Adrenal gland (tissue), 5 donors: ENCODE data around the gene FGFR3.

Source experiments
- CTCF ChIP-seq, 6 experiments: fragments of 450-650 bp in 4 of 6; fragments of 200-600 bp in 2 of 6; sonication (generic) in 1 of 6; IDR thresholded peaks; 1 replicate in 5 of 6; 2 replicates in 1 of 6; pipeline versions ENCODE4 v1.5.1 to v1.8.0; 2016 to 2021; ENCODE audit warnings: antibody characterized with exemption in 6 of 6, mild to moderate bottlenecking in 2 of 6, moderate library complexity in 1 of 6
- POLR2A ChIP-seq, 2 donors: fragments of 450-650 bp; IDR thresholded peaks; one replicate each; pipeline ENCODE4 v1.6.1; 2017; ENCODE audit warnings: antibody characterized with exemption in 2 of 2, mild to moderate bottlenecking in 2 of 2, moderate library complexity in 1 of 2
- donor health status: DM: no; HTN: no; CAD: no.

- TF ChIP-seq CTCF (IDR thresholded peaks at IDR 0.05) (no peak), POLR2A (IDR thresholded peaks at IDR 0.05) (no peak)
Observed at GRCh38 chr4:1772853-1773538, 20.1 kb upstream of the FGFR3 start.
